GM12878 (cell line): ENCODE measurements around the gene ADAMTSL1. TPM values are rescaled to one million over a fixed set of nuclear protein-coding genes. Genes with fewer than 3 reads are reported as not detected.

Experiments
- ATAC-seq: fragments of 200-7000 bp; cut with Tn5 transposase; 3 replicates; pipeline ENCODE4 v1.9.1; 2020; ENCODE audit warnings: mild to moderate bottlenecking, moderate library complexity
- BruUV-seq: library from RNA; stranded (reverse); fragments of 400-500 nt; replicated peaks from 2 replicates; lab custom pipeline; 2021; lab: Mats Ljungman, UMichigan
- CTCF ChIA-PET: fragments of 300-600 bp; sonication (Branson Sonifier 250); formaldehyde crosslinking; extraction: SDS; loops from one replicate; lab custom pipeline; 2021; ENCODE audit warnings: inconsistent platforms; lab: Yijun Ruan, JAX
- POLR2A ChIA-PET: fragments of 350-600 bp; formaldehyde crosslinking; extraction: SDS; loops from one replicate; lab custom pipeline; 2021; ENCODE audit warnings: inconsistent platforms; lab: Charles Lee
- RAD21 ChIA-PET: fragments of 300-600 bp; sonication (Branson Sonifier 250); formaldehyde crosslinking; loops from one replicate; lab custom pipeline; 2023; ENCODE audit warnings: antibody characterized with exemption; ENCODE audit not compliant: unreplicated experiment; lab: Charles Lee
- SMC1A ChIA-PET: fragments of 300-600 bp; sonication (Branson Sonifier 250); formaldehyde crosslinking; loops from one replicate; lab custom pipeline; 2023; ENCODE audit not compliant: unreplicated experiment, uncharacterized antibody; lab: Charles Lee
- DNase-seq: peaks from one replicate; pipeline ENCODE4 v3.0.0-alpha.2; 2011; ENCODE audit warnings: low read depth, low spot score
- FAIRE-seq: peaks from 3 replicates; lab custom pipeline; 2011; peaks lifted over from hg19 to GRCh38; lab: Jason Lieb, UNC
- H2AFZ ChIP-seq: 2 replicates; pipeline ENCODE4 v1.6.0; 2011; ENCODE audit warnings: low read depth, low read length, control low read depth; ENCODE audit not compliant: control insufficient read depth
- H3K27ac ChIP-seq: 2 replicates; pipeline ENCODE4 v1.5.1; 2011; ENCODE audit warnings: control low read depth; ENCODE audit not compliant: control insufficient read depth, insufficient read depth
- H3K27me3 ChIP-seq, 2 experiments: replicated peaks in 1 of 2; 2 replicates each; pipeline versions ENCODE4 v1.6.0 to v1.6.1; 2011; ENCODE audit warnings: low read length in 1 of 2; ENCODE audit not compliant: control insufficient read depth in 2 of 2, insufficient read depth in 2 of 2
- H3K36me3 ChIP-seq, 2 experiments: 2 replicates each; pipeline ENCODE4 v1.5.1; 2011; ENCODE audit warnings: low read length in 1 of 2; ENCODE audit not compliant: control insufficient read depth in 2 of 2, insufficient read depth in 2 of 2
- H3K4me1 ChIP-seq: 2 replicates; pipeline ENCODE4 v1.6.1; 2011; ENCODE audit warnings: mild to moderate bottlenecking, low read length, moderate library complexity, mixed read lengths; ENCODE audit not compliant: control insufficient read depth, insufficient read depth
- H3K4me2 ChIP-seq: 2 replicates; pipeline ENCODE4 v1.6.0; 2011; ENCODE audit warnings: control low read depth; ENCODE audit not compliant: control insufficient read depth, insufficient read depth
- H3K4me3 ChIP-seq: fragments of 200-600 bp; sonication (generic); 2 replicates; pipeline ENCODE4 v1.5.1; 2016
- H3K79me2 ChIP-seq: 2 replicates; pipeline ENCODE4 v1.6.0; 2011; ENCODE audit warnings: low read length; ENCODE audit not compliant: control insufficient read depth, insufficient read depth
- H3K9ac ChIP-seq: 2 replicates; pipeline ENCODE4 v1.8.0; 2011; ENCODE audit warnings: low read length, control low read depth, mixed read lengths; ENCODE audit not compliant: control insufficient read depth, insufficient read depth
- H3K9me3 ChIP-seq: replicated peaks from 3 replicates; pipeline ENCODE4 v1.5.1; 2011; ENCODE audit warnings: mild to moderate bottlenecking, low read length; ENCODE audit not compliant: control insufficient read depth, insufficient read depth
- H4K20me1 ChIP-seq: 2 replicates; pipeline ENCODE4 v1.6.0; 2011; ENCODE audit not compliant: control insufficient read depth, insufficient read depth
- ATF7 ChIP-seq: fragments of 450-650 bp; IDR thresholded peaks from 2 replicates; pipeline ENCODE4 v1.6.1; 2016; ENCODE audit warnings: low read depth, mild to moderate bottlenecking
- CHD1 ChIP-seq: IDR thresholded peaks from 2 replicates; pipeline ENCODE4 v1.6.1; 2012; ENCODE audit warnings: low read depth, low read length, improper control_type of control experiment
- CHD4 ChIP-seq: fragments of 200-600 bp; sonication (generic); IDR thresholded peaks from 2 replicates; pipeline ENCODE4 v1.6.1; 2016; ENCODE audit warnings: mild to moderate bottlenecking
- IKZF1 ChIP-seq: fragments of 450-650 bp; conservative IDR thresholded peaks from 2 replicates; pipeline ENCODE4 v1.6.1; 2017; ENCODE audit warnings: antibody characterized with exemption, mild to moderate bottlenecking
- KLF5 ChIP-seq: fragments of 450-650 bp; IDR thresholded peaks from 2 replicates; pipeline ENCODE4 v1.6.1; 2014; ENCODE audit warnings: mild to moderate bottlenecking; ENCODE audit not compliant: partially characterized antibody
- MEF2A ChIP-seq: IDR thresholded peaks from 2 replicates; pipeline ENCODE4 v1.6.1; 2011; ENCODE audit warnings: low read depth, mild to moderate bottlenecking, low read length, moderate library complexity; ENCODE audit not compliant: insufficient read depth
- NFXL1 ChIP-seq: fragments of 450-650 bp; IDR thresholded peaks from 2 replicates; pipeline ENCODE4 v1.6.1; 2017; ENCODE audit warnings: antibody characterized with exemption, mild to moderate bottlenecking, borderline replicate concordance
- RAD51 ChIP-seq: fragments of 450-650 bp; IDR thresholded peaks from 2 replicates; pipeline ENCODE4 v1.6.1; 2016; ENCODE audit warnings: moderate library complexity, mild to moderate bottlenecking, inconsistent platforms
- RUNX3 ChIP-seq: IDR thresholded peaks from 2 replicates; pipeline ENCODE4 v1.6.1; 2012; ENCODE audit warnings: low read length, inconsistent platforms
- SREBF1 ChIP-seq: IDR thresholded peaks from 2 replicates; pipeline ENCODE4 v1.6.1; 2012; ENCODE audit warnings: mild to moderate bottlenecking, low read length
- WGBS: methylation state at CpG from one replicate; pipeline ENCODE4 v1.1.6; 2016; ENCODE audit warnings: low lambda C conversion rate; ENCODE audit not compliant: insufficient replicate concordance, insufficient coverage; ENCODE audit errors: missing lambda C conversion rate; 5-methylcytosine and 5-hydroxymethylcytosine counted together
- in situ Hi-C: fragments of 300-500 bp; cut with MboI; formaldehyde crosslinking; loops from 9 replicates; pipeline ENCODE4 v1.14.3; 2018; ENCODE audit warnings: mixed read lengths
- intact Hi-C: fragments of 100-400 bp; cut with micrococcal nuclease; formaldehyde crosslinking; loops from one replicate; pipeline ENCODE4 v1.14.2; 2022; ENCODE audit not compliant: unreplicated experiment
- polyA plus RNA-seq, 11 experiments: library from polyadenylated mRNA; depleted of rRNA in 4 of 11; unstranded in 6 of 11; stranded (reverse) in 5 of 11; fragments of >200 nt; fragmentation: Nextera tagmentation in 4 of 11; fragmentation: Illumina TruSeq in 1 of 11; extraction: Ambion mirVana in 4 of 11; extraction: Trizol in 1 of 11; gene quantifications; 1 replicate in 1 of 11; 2 replicates in 10 of 11; pipeline versions ENCODE4 v1.2.1 to v1.2.3, GENCODE V29; 2011 to 2016; ENCODE audit warnings: inconsistent platforms in 2 of 11, missing spikeins in 2 of 11, low read depth in 1 of 11
- total RNA-seq, 4 experiments: library from RNA; depleted of rRNA in 3 of 4; stranded (reverse); fragments of >200 nt in 3 of 4; fragmentation: Illumina TruSeq in 1 of 4; extraction: Trizol in 1 of 4; gene quantifications; 2 replicates each; pipeline versions ENCODE4 v1.2.1 to v1.2.3, GENCODE V29; 2013 to 2021
- TF ChIP-seq, protein P1 (sequence below), 3 experiments: IDR thresholded peaks in 2 of 3; conservative IDR thresholded peaks in 1 of 3; 2 replicates each; pipeline ENCODE4 v1.5.1; 2011; ENCODE audit warnings: low read depth in 3 of 3, low read length in 3 of 3, mild to moderate bottlenecking in 3 of 3, control low read depth in 2 of 3, moderate library complexity in 2 of 3, inconsistent platforms in 1 of 3, mixed read lengths in 1 of 3; ENCODE audit not compliant: control insufficient read depth in 2 of 3, insufficient read depth in 1 of 3; ENCODE audit errors: extremely low read depth in 1 of 3
- TF ChIP-seq, protein P2 (sequence below): IDR thresholded peaks from 2 replicates; pipeline ENCODE4 v1.6.1; 2012; ENCODE audit warnings: low read depth, low read length, improper control_type of control experiment
- TF ChIP-seq, protein P3 (sequence below): fragments of 450-650 bp; IDR thresholded peaks from 2 replicates; pipeline ENCODE4 v1.6.1; 2017; ENCODE audit warnings: mild to moderate bottlenecking, moderate library complexity

The ADAMTSL1 gene
- total and polyA plus RNA-seq, 10 of the 15 experiments (the other 5 are each of a cell fraction or from before 2014, with no cell fraction given), result 0.01 to 0.10 (median 0.07) TPM; not detected in 6

DNA sequence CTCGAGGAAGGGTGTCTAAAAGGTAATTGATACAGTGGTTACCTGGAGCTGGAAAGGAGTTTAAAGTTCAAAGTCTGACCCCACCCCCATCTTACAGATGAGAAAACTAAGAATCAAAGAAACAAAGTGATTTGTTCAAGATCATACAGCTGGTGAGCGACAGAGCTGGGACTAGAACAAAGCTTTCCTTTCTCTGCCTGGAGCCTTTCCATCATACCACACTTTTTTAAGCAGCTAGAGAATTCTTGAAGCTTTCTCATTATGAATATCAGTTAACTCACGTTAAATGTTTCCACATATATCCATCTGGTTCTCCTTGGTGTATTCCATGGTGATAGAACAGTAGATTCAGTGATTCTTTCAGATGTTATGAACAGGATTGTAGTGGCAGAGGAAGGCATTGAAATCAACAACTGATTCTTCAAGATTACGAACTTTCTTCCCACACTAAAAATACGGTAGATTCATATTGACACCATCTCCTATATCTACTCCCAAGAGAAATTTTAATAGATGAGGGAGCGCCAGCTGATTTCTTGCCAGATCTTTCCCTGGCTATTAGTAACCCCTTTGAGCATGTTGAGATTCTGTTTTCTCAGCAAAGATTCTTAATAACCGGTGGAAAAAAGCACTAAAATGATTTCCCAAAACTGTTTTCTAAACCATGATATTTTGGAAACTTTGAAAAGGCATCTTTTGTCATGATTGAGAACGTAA is 233.7 kb downstream of the ADAMTSL1 start (continued):
- TF ChIP-seq, protein P1, sequence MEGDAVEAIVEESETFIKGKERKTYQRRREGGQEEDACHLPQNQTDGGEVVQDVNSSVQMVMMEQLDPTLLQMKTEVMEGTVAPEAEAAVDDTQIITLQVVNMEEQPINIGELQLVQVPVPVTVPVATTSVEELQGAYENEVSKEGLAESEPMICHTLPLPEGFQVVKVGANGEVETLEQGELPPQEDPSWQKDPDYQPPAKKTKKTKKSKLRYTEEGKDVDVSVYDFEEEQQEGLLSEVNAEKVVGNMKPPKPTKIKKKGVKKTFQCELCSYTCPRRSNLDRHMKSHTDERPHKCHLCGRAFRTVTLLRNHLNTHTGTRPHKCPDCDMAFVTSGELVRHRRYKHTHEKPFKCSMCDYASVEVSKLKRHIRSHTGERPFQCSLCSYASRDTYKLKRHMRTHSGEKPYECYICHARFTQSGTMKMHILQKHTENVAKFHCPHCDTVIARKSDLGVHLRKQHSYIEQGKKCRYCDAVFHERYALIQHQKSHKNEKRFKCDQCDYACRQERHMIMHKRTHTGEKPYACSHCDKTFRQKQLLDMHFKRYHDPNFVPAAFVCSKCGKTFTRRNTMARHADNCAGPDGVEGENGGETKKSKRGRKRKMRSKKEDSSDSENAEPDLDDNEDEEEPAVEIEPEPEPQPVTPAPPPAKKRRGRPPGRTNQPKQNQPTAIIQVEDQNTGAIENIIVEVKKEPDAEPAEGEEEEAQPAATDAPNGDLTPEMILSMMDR (IDR thresholded peaks at IDR 0.05 in 2 of 3, conservative IDR thresholded peaks at IDR 0.05 in 1 of 3; ENCODE audit: control insufficient read depth in 2 of 3, extremely low read depth in 1 of 3, insufficient read depth in 1 of 3, low read depth in 3 of 3, low read length in 3 of 3), result no peak
- no peak for TF ChIP-seq CHD4
- TF ChIP-seq RAD51, result no peak

DNA sequence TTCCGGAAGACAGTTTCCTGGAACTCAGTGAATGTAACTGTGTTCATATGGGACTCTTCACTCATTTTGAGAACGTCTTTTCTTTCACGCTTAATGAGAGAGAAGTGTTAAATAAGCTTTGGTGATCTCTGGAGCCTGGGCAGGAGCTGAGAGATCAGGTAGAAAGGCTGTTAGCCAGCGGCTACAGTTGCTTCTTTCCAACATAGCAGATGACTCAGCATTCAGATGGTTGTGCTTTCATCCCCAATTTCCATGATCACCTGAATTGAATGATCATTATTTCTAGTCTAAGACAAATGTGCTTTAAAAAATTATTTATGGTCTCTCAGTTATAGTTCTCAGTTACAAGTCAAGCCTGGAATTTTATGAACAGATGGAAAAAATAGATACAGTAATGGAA is 234.5 kb downstream of the ADAMTSL1 start:
- WGBS, result 39% methylated on average over 4 of the region's 4 CpGs
- no peaks in the 10 kb centered on the region for H3K79me2 ChIP-seq
- intact Hi-C loops (no loop called here), in situ Hi-C loops (no loop called here)
- RAD21 ChIA-PET, result no interaction called here
- no peaks in the 10 kb centered on the region for H3K9me3 ChIP-seq
- H3K4me1 ChIP-seq, result no peaks in the 10 kb centered on the region
- H3K4me2 ChIP-seq, result no peak overlapping the region
- CTCF ChIA-PET, result no interaction called here
- no peaks in the 10 kb centered on the region for H3K36me3 ChIP-seq
- no peak overlapping the region for H3K9ac ChIP-seq
- no peak overlapping the region for H3K4me3 ChIP-seq
- H4K20me1 ChIP-seq, result no peaks in the 10 kb centered on the region
- BruUV-seq, result no TSS peak
- ATAC-seq, result no peak
- no peak for DNase-seq
- SMC1A ChIA-PET, result no interaction called here
- H2AFZ ChIP-seq, result no peak overlapping the region
- FAIRE-seq, result no peak
- no peak overlapping the region for H3K27ac ChIP-seq
- peaks cover 0 to 4% of the 10 kb centered on the region in 2 experiments; a peak in 1 of 4 replicates for H3K27me3 ChIP-seq
- POLR2A ChIA-PET, result no interaction called here
- no peak for TF ChIP-seq IKZF1
- TF ChIP-seq, protein P2, sequence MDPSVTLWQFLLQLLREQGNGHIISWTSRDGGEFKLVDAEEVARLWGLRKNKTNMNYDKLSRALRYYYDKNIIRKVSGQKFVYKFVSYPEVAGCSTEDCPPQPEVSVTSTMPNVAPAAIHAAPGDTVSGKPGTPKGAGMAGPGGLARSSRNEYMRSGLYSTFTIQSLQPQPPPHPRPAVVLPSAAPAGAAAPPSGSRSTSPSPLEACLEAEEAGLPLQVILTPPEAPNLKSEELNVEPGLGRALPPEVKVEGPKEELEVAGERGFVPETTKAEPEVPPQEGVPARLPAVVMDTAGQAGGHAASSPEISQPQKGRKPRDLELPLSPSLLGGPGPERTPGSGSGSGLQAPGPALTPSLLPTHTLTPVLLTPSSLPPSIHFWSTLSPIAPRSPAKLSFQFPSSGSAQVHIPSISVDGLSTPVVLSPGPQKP, result no peak
- TF ChIP-seq RUNX3, result no peak
- no peak for TF ChIP-seq SREBF1
- no peak for TF ChIP-seq NFXL1
- TF ChIP-seq KLF5, result no peak
- no peak for TF ChIP-seq ATF7
- no peak for TF ChIP-seq MEF2A
- TF ChIP-seq, protein P3, sequence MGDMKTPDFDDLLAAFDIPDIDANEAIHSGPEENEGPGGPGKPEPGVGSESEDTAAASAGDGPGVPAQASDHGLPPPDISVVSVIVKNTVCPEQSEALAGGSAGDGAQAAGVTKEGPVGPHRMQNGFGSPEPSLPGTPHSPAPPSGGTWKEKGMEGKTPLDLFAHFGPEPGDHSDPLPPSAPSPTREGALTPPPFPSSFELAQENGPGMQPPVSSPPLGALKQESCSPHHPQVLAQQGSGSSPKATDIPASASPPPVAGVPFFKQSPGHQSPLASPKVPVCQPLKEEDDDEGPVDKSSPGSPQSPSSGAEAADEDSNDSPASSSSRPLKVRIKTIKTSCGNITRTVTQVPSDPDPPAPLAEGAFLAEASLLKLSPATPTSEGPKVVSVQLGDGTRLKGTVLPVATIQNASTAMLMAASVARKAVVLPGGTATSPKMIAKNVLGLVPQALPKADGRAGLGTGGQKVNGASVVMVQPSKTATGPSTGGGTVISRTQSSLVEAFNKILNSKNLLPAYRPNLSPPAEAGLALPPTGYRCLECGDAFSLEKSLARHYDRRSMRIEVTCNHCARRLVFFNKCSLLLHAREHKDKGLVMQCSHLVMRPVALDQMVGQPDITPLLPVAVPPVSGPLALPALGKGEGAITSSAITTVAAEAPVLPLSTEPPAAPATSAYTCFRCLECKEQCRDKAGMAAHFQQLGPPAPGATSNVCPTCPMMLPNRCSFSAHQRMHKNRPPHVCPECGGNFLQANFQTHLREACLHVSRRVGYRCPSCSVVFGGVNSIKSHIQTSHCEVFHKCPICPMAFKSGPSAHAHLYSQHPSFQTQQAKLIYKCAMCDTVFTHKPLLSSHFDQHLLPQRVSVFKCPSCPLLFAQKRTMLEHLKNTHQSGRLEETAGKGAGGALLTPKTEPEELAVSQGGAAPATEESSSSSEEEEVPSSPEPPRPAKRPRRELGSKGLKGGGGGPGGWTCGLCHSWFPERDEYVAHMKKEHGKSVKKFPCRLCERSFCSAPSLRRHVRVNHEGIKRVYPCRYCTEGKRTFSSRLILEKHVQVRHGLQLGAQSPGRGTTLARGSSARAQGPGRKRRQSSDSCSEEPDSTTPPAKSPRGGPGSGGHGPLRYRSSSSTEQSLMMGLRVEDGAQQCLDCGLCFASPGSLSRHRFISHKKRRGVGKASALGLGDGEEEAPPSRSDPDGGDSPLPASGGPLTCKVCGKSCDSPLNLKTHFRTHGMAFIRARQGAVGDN, result no peak
- no peak for TF ChIP-seq CHD1
